GM21619 (cell line): ENCODE data around the gene RGP1.

Source experiments
- ATAC-seq: cut with Tn5 transposase; IDR thresholded peaks from one replicate; pipeline ENCODE4 v1.9.1; 2021; ENCODE audit not compliant: unreplicated experiment

RGP1 gene

GRCh38 chr9:35748858-35749514 is at the start of gene RGP1, which contains the start of gene GBA2:
RGP1 (plus strand) TSS chr9:35749287; CDS start chr9:35749756, 469 bp downstream.
GBA2 (minus strand) TSS chr9:35749228; CDS start chr9:35748704, 524 bp downstream.
- ATAC-seq, result peak; percentile 73

GRCh38 chr9:35700031-35700430 is 49.1 kb upstream of the RGP1 start:
- ATAC-seq, result no peak

- ATAC-seq, result no peak
Measured at GRCh38 chr9:35700942-35701341, 48.1 kb upstream of the RGP1 start.

GRCh38 chr9:35702696-35703095 is 46.4 kb upstream of the RGP1 start:
- no peak for ATAC-seq

GRCh38 chr9:35703906-35704672 is 45.0 kb upstream of the RGP1 start:
- no peak for ATAC-seq

GRCh38 chr9:35705372-35705771 is 43.7 kb upstream of the RGP1 start:
- no peak for ATAC-seq

- ATAC-seq, result no peak
Measured at GRCh38 chr9:35705836-35706430, 43.2 kb upstream of the RGP1 start.

GRCh38 chr9:35706951-35707350 is 42.1 kb upstream of the RGP1 start:
- ATAC-seq, result no peak

- ATAC-seq, result no peak
Measured at GRCh38 chr9:35708146-35708545, 40.9 kb upstream of the RGP1 start.

GRCh38 chr9:35710818-35711500 is 38.1 kb upstream of the RGP1 start:
- no peak for ATAC-seq

GRCh38 chr9:35711501-35712428 is 37.3 kb upstream of the RGP1 start:
- ATAC-seq, result no peak

- no peak for ATAC-seq
Measured at GRCh38 chr9:35712762-35713400, 36.2 kb upstream of the RGP1 start.

GRCh38 chr9:35713578-35713977 is 35.5 kb upstream of the RGP1 start:
- no peak for ATAC-seq

GRCh38 chr9:35714123-35714522 is 35.0 kb upstream of the RGP1 start:
- ATAC-seq, result no peak

GRCh38 chr9:35714579-35715252 is 34.4 kb upstream of the RGP1 start:
- no peak for ATAC-seq

GRCh38 chr9:35716230-35716629 is 32.9 kb upstream of the RGP1 start:
- no peak for ATAC-seq

- no peak for ATAC-seq
Measured at GRCh38 chr9:35717132-35717870, 31.8 kb upstream of the RGP1 start.

GRCh38 chr9:35718721-35719511 is 30.2 kb upstream of the RGP1 start:
- ATAC-seq, result no peak
